PC-3 (cell line): ENCODE data around the gene CPSF4. TPM values are rescaled to one million over a fixed set of nuclear protein-coding genes. Genes with fewer than 3 reads are reported as not detected.

Experiments used
- ATAC-seq: fragments of 200-7000 bp; cut with Tn5 transposase; 2 replicates; pipeline ENCODE4 v1.9.1; 2020; ENCODE audit warnings: mild to moderate bottlenecking, moderate library complexity
- BruUV-seq: library from RNA; stranded (reverse); fragments of 400-500 nt; replicated peaks from 2 replicates; lab custom pipeline; 2021; lab: Mats Ljungman, UMichigan
- CTCF ChIA-PET: fragments of 300-600 bp; sonication (Branson Sonifier 250); formaldehyde crosslinking; loops from one replicate; lab custom pipeline; 2022; ENCODE audit warnings: antibody characterized with exemption; lab: Charles Lee
- POLR2A ChIA-PET: fragments of 300-600 bp; sonication (Branson Sonifier 250); formaldehyde crosslinking; loops from one replicate; lab custom pipeline; 2022; ENCODE audit warnings: antibody characterized with exemption; ENCODE audit not compliant: unreplicated experiment; lab: Charles Lee
- DNase-seq: peaks from one replicate; pipeline ENCODE4 v3.0.0-alpha.2; 2015
- H2AFZ ChIP-seq: fragments of 300-600 bp; sonication (generic); 2 replicates; pipeline ENCODE4 v1.6.0; 2016; ENCODE audit warnings: antibody characterized with exemption, low read length
- H3F3A ChIP-seq: fragments of 300-600 bp; sonication (generic); one replicate; pipeline ENCODE4 v1.6.0; 2017; ENCODE audit warnings: antibody characterized with exemption, low read length, control low read depth, mild to moderate bottlenecking; ENCODE audit not compliant: unreplicated experiment
- H3K27ac ChIP-seq: fragments of 300-600 bp; sonication (generic); 2 replicates; pipeline ENCODE4 v1.5.1; 2016; ENCODE audit warnings: mild to moderate bottlenecking, low read length
- H3K27me3 ChIP-seq: fragments of 300-600 bp; sonication (generic); 2 replicates; pipeline ENCODE4 v1.6.1; 2016; ENCODE audit warnings: low read length, mixed read lengths
- H3K36me3 ChIP-seq: fragments of 300-600 bp; sonication (generic); 2 replicates; pipeline ENCODE4 v1.6.1; 2016; ENCODE audit warnings: low read depth, mixed run types, low read length, mixed read lengths
- H3K4me1 ChIP-seq: fragments of 300-600 bp; sonication (generic); 2 replicates; pipeline ENCODE4 v1.5.1; 2016; ENCODE audit warnings: low read length; ENCODE audit not compliant: insufficient read depth
- H3K4me2 ChIP-seq: fragments of 300-600 bp; sonication (generic); 2 replicates; pipeline ENCODE4 v1.6.0; 2016; ENCODE audit warnings: low read length
- H3K4me3 ChIP-seq: fragments of 300-600 bp; sonication (generic); 2 replicates; pipeline ENCODE4 v1.5.1; 2016; ENCODE audit warnings: mild to moderate bottlenecking, low read length, mixed read lengths
- H3K79me2 ChIP-seq: fragments of 300-600 bp; sonication (generic); 2 replicates; pipeline ENCODE4 v1.6.1; 2017; ENCODE audit warnings: low read length, mixed read lengths
- H3K9ac ChIP-seq: fragments of 300-600 bp; sonication (generic); 2 replicates; pipeline ENCODE4 v1.6.0; 2016; ENCODE audit warnings: mild to moderate bottlenecking, low read length
- H3K9me2 ChIP-seq: fragments of 300-600 bp; sonication (generic); replicated peaks from 2 replicates; pipeline ENCODE4 v1.6.1; 2016; ENCODE audit warnings: mixed run types, low read length, mixed read lengths
- H3K9me3 ChIP-seq: fragments of 300-600 bp; sonication (generic); 2 replicates; pipeline ENCODE4 v1.6.1; 2016; ENCODE audit warnings: low read length, mixed read lengths
- H4K20me1 ChIP-seq: fragments of 300-600 bp; sonication (generic); 2 replicates; pipeline ENCODE4 v1.6.1; 2016; ENCODE audit warnings: low read length, mixed read lengths
- CTCF ChIP-seq: fragments of 300-600 bp; sonication (generic); conservative IDR thresholded peaks from 2 replicates; pipeline ENCODE4 v1.5.1; 2017; ENCODE audit warnings: antibody characterized with exemption, low read depth, mild to moderate bottlenecking, low read length
- EZH2 ChIP-seq: fragments of 300-600 bp; sonication (generic); IDR thresholded peaks from one replicate; pipeline ENCODE4 v1.6.1; 2017; ENCODE audit warnings: antibody characterized with exemption, mild to moderate bottlenecking, low read length; ENCODE audit not compliant: unreplicated experiment
- EZH2phosphoT487 ChIP-seq: fragments of 300-600 bp; sonication (generic); IDR thresholded peaks from 2 replicates; pipeline ENCODE4 v1.6.1; 2018; ENCODE audit warnings: mild to moderate bottlenecking, antibody characterized with exemption, low read length, borderline replicate concordance
- intact Hi-C: fragments of 100-400 bp; cut with micrococcal nuclease; formaldehyde crosslinking; loops from 2 replicates; pipeline ENCODE4 v1.9.0; 2023
- total RNA-seq: library from RNA; depleted of rRNA; stranded (reverse); fragments of >200 nt; gene quantifications from 2 replicates; pipeline ENCODE4 v1.2.3, GENCODE V29; 2014

Gene CPSF4
- total RNA-seq, 1 experiment from 2014 or later, result 65.3 TPM

GRCh38 chr7:99456288-99456687 is 17.5 kb downstream of the CPSF4 start:
- Histone ChIP-seq H3K9me3 (no peaks in the 10 kb centered on the region), H3K27me3 (no peaks in the 10 kb centered on the region), H2AFZ (no peak overlapping the region), H3K79me2 (peaks cover 34% of the 10 kb centered on the region), H4K20me1 (peaks cover 32% of the 10 kb centered on the region), H3K27ac (no peak overlapping the region), H3K9ac (no peak overlapping the region), H3K4me3 (no peak overlapping the region), H3K36me3 (peaks cover 48% of the 10 kb centered on the region), H3F3A (peaks cover 6% of the 10 kb centered on the region), H3K4me2 (no peak overlapping the region), H3K4me1 (no peaks in the 10 kb centered on the region), H3K9me2 (no peaks in the 10 kb centered on the region)
- ChIA-PET CTCF (no interaction called here), POLR2A (no interaction called here)
- BruUV-seq, result no TSS peak
- ATAC-seq, result no peak
- no peak for DNase-seq
- TF ChIP-seq EZH2phosphoT487 (no peak), CTCF (no peak), EZH2 (no peak)
- intact Hi-C loops, result no loop called here

GRCh38 chr7:99457050-99457649 is 18.4 kb downstream of the CPSF4 start:
- Histone ChIP-seq H3K27ac (no peak overlapping the region), H4K20me1 (peaks cover 33% of the 10 kb centered on the region), H3F3A (peaks cover 6% of the 10 kb centered on the region), H3K27me3 (no peaks in the 10 kb centered on the region), H3K4me1 (no peaks in the 10 kb centered on the region), H3K36me3 (peaks cover 47% of the 10 kb centered on the region), H2AFZ (no peak overlapping the region), H3K79me2 (peaks cover 42% of the 10 kb centered on the region), H3K9me2 (no peaks in the 10 kb centered on the region), H3K4me3 (no peak overlapping the region), H3K9me3 (no peaks in the 10 kb centered on the region), H3K9ac (no peak overlapping the region), H3K4me2 (no peak overlapping the region)
- POLR2A ChIA-PET, result no interaction called here
- DNase-seq, result no peak
- BruUV-seq, result no TSS peak
- CTCF ChIA-PET, result interaction anchor here (0.7 kb wide), 1 partner anchor 381 kb away, joined by 4 read pairs; no protein-coding TSS in a partner anchor
- no peak for ATAC-seq
- intact Hi-C loops, result no loop called here
- no peak for TF ChIP-seq CTCF
- TF ChIP-seq EZH2phosphoT487, result no peak
- TF ChIP-seq EZH2, result no peak

GRCh38 chr7:99457650-99458493 is 19.1 kb downstream of the CPSF4 start:
- Histone ChIP-seq H3K9me2 (no peaks in the 10 kb centered on the region), H2AFZ (no peak overlapping the region), H3K36me3 (peaks cover 45% of the 10 kb centered on the region), H3K27me3 (no peaks in the 10 kb centered on the region), H3F3A (peaks cover 6% of the 10 kb centered on the region), H4K20me1 (peaks cover 34% of the 10 kb centered on the region), H3K4me2 (no peak overlapping the region), H3K4me1 (no peaks in the 10 kb centered on the region), H3K4me3 (no peak overlapping the region), H3K9ac (no peak overlapping the region), H3K79me2 (peaks cover 48% of the 10 kb centered on the region), H3K27ac (no peak overlapping the region), H3K9me3 (no peaks in the 10 kb centered on the region)
- ATAC-seq (no peak), DNase-seq (no peak)
- intact Hi-C loops, result no loop called here
- ChIA-PET POLR2A (no interaction called here), CTCF (interaction anchor here (0.7 kb wide), 1 partner anchor 380 kb away, joined by 4 read pairs; no protein-coding TSS in a partner anchor)
- BruUV-seq, result no TSS peak
- TF ChIP-seq CTCF (no peak), EZH2phosphoT487 (no peak), EZH2 (no peak)
